Measurements from ENCODE around the gene NUP62CL. TPM values are rescaled to one million over a fixed set of nuclear protein-coding genes. Genes with fewer than 3 reads are reported as not detected.

The NUP62CL gene
- total and polyA plus RNA-seq, 10 of the 15 experiments (the other 5 are each of a cell fraction or from before 2014, with no cell fraction given): 2.5 to 6.0 (median 4.2) TPM

GRCh38 chrX:107206697-107207065 is 448 bp upstream of the NUP62CL start:
- H3K9me3 ChIP-seq (replicated peaks; ENCODE audit: control insufficient read depth, insufficient read depth, low read length): no peaks in the 10 kb centered on the region; the same call in 2 of the 3 replicates
- CTCF ChIA-PET: no interaction called here

More at GRCh38 chrX:107206697-107207065, 448 bp upstream of the NUP62CL start:
- H3K79me2 ChIP-seq (ENCODE audit: control insufficient read depth, insufficient read depth, low read length): no peaks in the 10 kb centered on the region
- peak overlapping the region; percentile 85; the same call in 1 of the 2 replicates for H3K4me2 ChIP-seq (ENCODE audit: control insufficient read depth, insufficient read depth)
- FAIRE-seq: no peak
- no peak for ATAC-seq
- TF ChIP-seq ZNF622 (IDR thresholded peaks at IDR 0.05) (no peak), HDAC2 (IDR thresholded peaks at IDR 0.05) (no peak), E4F1 (IDR thresholded peaks at IDR 0.05; ENCODE audit: borderline replicate concordance, partially characterized antibody) (no peak), BCLAF1 (IDR thresholded peaks at IDR 0.05) (no peak), YBX1 (IDR thresholded peaks at IDR 0.05) (no peak)
- no TSS peak for BruUV-seq (replicated peaks)
- no peak for DNase-seq (ENCODE audit: low read depth, low spot score)
- no peaks in the 10 kb centered on the region for H3K36me3 ChIP-seq (ENCODE audit: control insufficient read depth in 2 of 2, insufficient read depth in 2 of 2, low read length in 1 of 2)
- H2AFZ ChIP-seq (ENCODE audit: control insufficient read depth, low read depth, low read length): no peak overlapping the region
- no peak overlapping the region for H3K4me3 ChIP-seq
- ChIA-PET POLR2A (interaction anchor here (0.6 kb wide), 1 partner anchor 318 kb away, joined by 5 read pairs; no protein-coding TSS in a partner anchor), RAD21 (ENCODE audit: unreplicated experiment) (no interaction called here), SMC1A (ENCODE audit: uncharacterized antibody, unreplicated experiment) (no interaction called here)
- in situ Hi-C loops (cut with MboI): no loop called here
- 48% methylated on average over 9 of the region's 9 CpGs for WGBS (ENCODE audit: insufficient coverage, insufficient replicate concordance, low lambda C conversion rate, missing lambda C conversion rate)
- H3K27ac ChIP-seq (ENCODE audit: control insufficient read depth, insufficient read depth): no peak overlapping the region
- intact Hi-C loops (cut with micrococcal nuclease; ENCODE audit: unreplicated experiment): loop anchor here (5.0 kb wide), 1 partner anchor 89 kb away; the partner anchor contains the start of gene RBM41
- H3K9ac ChIP-seq (ENCODE audit: control insufficient read depth, insufficient read depth, low read length): no peak overlapping the region
- H4K20me1 ChIP-seq (ENCODE audit: control insufficient read depth, insufficient read depth): no peaks in the 10 kb centered on the region
- no peaks in the 10 kb centered on the region for H3K4me1 ChIP-seq (ENCODE audit: control insufficient read depth, insufficient read depth, low read length)
- no peaks in the 10 kb centered on the region for H3K27me3 ChIP-seq (replicated peaks in 1 of 2; ENCODE audit: control insufficient read depth in 2 of 2, insufficient read depth in 2 of 2, low read length in 1 of 2)
